H1 (cell line): ENCODE results near the gene DLAT. TPM values are rescaled to one million over a fixed set of nuclear protein-coding genes. Genes with fewer than 3 reads are reported as not detected.
"Not testable (repeated sequence)": the region's sequence is repeated elsewhere in the genome, so short reads cannot be mapped to it uniquely, and the experiment has no call there.

ENCODE experiments used
- CTCF ChIA-PET: fragments of 300-600 bp; sonication (Branson Sonifier 250); formaldehyde crosslinking; loops from one replicate; lab custom pipeline; 2021; ENCODE audit not compliant: partially characterized antibody; lab: Charles Lee
- POLR2A ChIA-PET: fragments of 300-600 bp; sonication (Branson Sonifier 250); formaldehyde crosslinking; loops from one replicate; lab custom pipeline; 2021; ENCODE audit warnings: inconsistent platforms; ENCODE audit not compliant: partially characterized antibody; lab: Charles Lee
- DNase-seq, 2 experiments: peaks; one replicate each; pipeline versions ENCODE4 v3.0.0 to v3.0.0-alpha.2; 2010 to 2022; ENCODE audit warnings: low spot score in 2 of 2, low read depth in 1 of 2, mixed read lengths in 1 of 2
- FAIRE-seq: peaks from 2 replicates; lab custom pipeline; 2011; peaks lifted over from hg19 to GRCh38; lab: Jason Lieb, UNC
- H2AFZ ChIP-seq: 2 replicates; pipeline ENCODE4 v1.8.1; 2012; ENCODE audit warnings: low read length, inconsistent platforms
- H2AK5ac ChIP-seq: 2 replicates; pipeline ENCODE4 v1.6.1; 2013; ENCODE audit warnings: low read depth, low read length
- H2BK120ac ChIP-seq: replicated peaks from 2 replicates; pipeline ENCODE3; 2013; ENCODE audit warnings: low read depth, low read length, inconsistent platforms
- H2BK12ac ChIP-seq: 2 replicates; pipeline ENCODE4 v1.6.1; 2013; ENCODE audit warnings: low read depth, low read length
- H2BK15ac ChIP-seq: 2 replicates; pipeline ENCODE4 v1.6.1; 2013; ENCODE audit warnings: low read length
- H2BK20ac ChIP-seq: 2 replicates; pipeline ENCODE4 v1.6.1; 2013; ENCODE audit warnings: low read length
- H2BK5ac ChIP-seq: 2 replicates; pipeline ENCODE4 v1.6.1; 2013; ENCODE audit warnings: low read depth, low read length
- H3K14ac ChIP-seq: 2 replicates; pipeline ENCODE4 v1.6.1; 2013; ENCODE audit warnings: inconsistent platforms; ENCODE audit not compliant: insufficient read length
- H3K18ac ChIP-seq: 2 replicates; pipeline ENCODE4 v1.6.1; 2013; ENCODE audit warnings: low read length; ENCODE audit errors: extremely low read depth
- H3K23ac ChIP-seq: 2 replicates; pipeline ENCODE4 v1.6.1; 2013; ENCODE audit warnings: inconsistent platforms; ENCODE audit not compliant: insufficient read length
- H3K23me2 ChIP-seq: 2 replicates; pipeline ENCODE4 v1.6.1; 2013; ENCODE audit warnings: low read depth, low read length
- H3K27ac ChIP-seq: 2 replicates; pipeline ENCODE4 v1.6.1; 2011; ENCODE audit warnings: low read depth, low read length, inconsistent platforms
- H3K27me3 ChIP-seq, 4 experiments: replicated peaks in 1 of 4; 1 replicate in 1 of 4; 2 replicates in 3 of 4; pipeline versions ENCODE4 v1.6.1 to v1.8.1; 2011 to 2013; ENCODE audit warnings: low read length in 3 of 4, mild to moderate bottlenecking in 3 of 4, inconsistent platforms in 2 of 4, mixed read lengths in 2 of 4, moderate library complexity in 1 of 4; ENCODE audit not compliant: control insufficient read depth in 3 of 4, insufficient read depth in 3 of 4; ENCODE audit errors: extremely low read depth in 1 of 4
- H3K36me3 ChIP-seq, 4 experiments: 2 replicates each; pipeline versions ENCODE4 v1.6.1 to v1.8.1; 2011 to 2013; ENCODE audit warnings: mild to moderate bottlenecking in 4 of 4, low read length in 3 of 4, moderate library complexity in 2 of 4, control low read depth in 1 of 4, inconsistent platforms in 1 of 4; ENCODE audit not compliant: insufficient read depth in 4 of 4, control insufficient read depth in 2 of 4
- H3K4ac ChIP-seq: replicated peaks from 2 replicates; pipeline ENCODE3; 2013; ENCODE audit warnings: low read length, low read depth, mixed read lengths, inconsistent platforms; ENCODE audit not compliant: insufficient read length
- H3K4me1 ChIP-seq, 4 experiments: replicated peaks in 1 of 4; 1 replicate in 1 of 4; 2 replicates in 3 of 4; pipeline versions ENCODE4 v1.6.1 to v1.8.1; 2011 to 2013; ENCODE audit warnings: low read length in 3 of 4, inconsistent platforms in 2 of 4, mixed read lengths in 1 of 4; ENCODE audit not compliant: insufficient read depth in 4 of 4, control insufficient read depth in 3 of 4
- H3K4me2 ChIP-seq, 2 experiments: 2 replicates each; pipeline versions ENCODE4 v1.6.1 to v1.8.1; 2011 to 2013; ENCODE audit warnings: low read depth in 2 of 2, low read length in 2 of 2, control low read depth in 1 of 2, inconsistent platforms in 1 of 2, mild to moderate bottlenecking in 1 of 2; ENCODE audit not compliant: insufficient read depth in 1 of 2
- H3K4me3 ChIP-seq, 4 experiments: fragments of 200-600, 300-600 bp in 1 of 4; sonication (generic), shearing (Covaris generic), sonication (Bioruptor Twin) in 1 of 4; 2 replicates each; pipeline versions ENCODE4 v1.5.1 to v1.8.1; 2011 to 2016; ENCODE audit warnings: low read length in 4 of 4, low read depth in 3 of 4, control low read depth in 2 of 4, inconsistent platforms in 2 of 4, mild to moderate bottlenecking in 2 of 4, mixed read lengths in 1 of 4, moderate library complexity in 1 of 4; ENCODE audit not compliant: insufficient read depth in 2 of 4; ENCODE audit errors: extremely low read depth in 1 of 4
- H3K56ac ChIP-seq: replicated peaks from 2 replicates; pipeline ENCODE3; 2013; ENCODE audit warnings: low read depth, mild to moderate bottlenecking, mixed read lengths, low read length, inconsistent platforms; ENCODE audit not compliant: insufficient read length
- H3K79me1 ChIP-seq: 2 replicates; pipeline ENCODE4 v1.6.1; 2013; ENCODE audit warnings: low read depth, low read length, control low read depth
- H3K79me2 ChIP-seq, 2 experiments: 2 replicates each; pipeline versions ENCODE4 v1.6.1 to v1.8.1; 2012 to 2013; ENCODE audit warnings: low read length in 2 of 2, mild to moderate bottlenecking in 2 of 2, inconsistent platforms in 1 of 2; ENCODE audit not compliant: insufficient read depth in 2 of 2, control insufficient read depth in 1 of 2
- H3K9ac ChIP-seq, 4 experiments: replicated peaks in 1 of 4; 1 replicate in 1 of 4; 2 replicates in 3 of 4; pipeline versions ENCODE4 v1.6.1 to v1.8.1; 2011 to 2013; ENCODE audit warnings: low read depth in 3 of 4, low read length in 3 of 4, control low read depth in 2 of 4, mild to moderate bottlenecking in 2 of 4, moderate library complexity in 2 of 4, inconsistent platforms in 1 of 4; ENCODE audit errors: extremely low read depth in 1 of 4
- H3K9me3 ChIP-seq, 2 experiments: 2 replicates each; pipeline versions ENCODE4 v1.6.1 to v1.8.1; 2012 to 2013; ENCODE audit warnings: mild to moderate bottlenecking in 2 of 2, moderate library complexity in 2 of 2, control low read depth in 1 of 2, inconsistent platforms in 1 of 2, low read depth in 1 of 2, low read length in 1 of 2, mixed read lengths in 1 of 2; ENCODE audit not compliant: insufficient read depth in 2 of 2
- H4K20me1 ChIP-seq, 2 experiments: replicated peaks in 1 of 2; 2 replicates each; pipeline versions ENCODE3 to v1.8.1; 2011 to 2013; ENCODE audit warnings: inconsistent platforms in 2 of 2, low read length in 2 of 2, mild to moderate bottlenecking in 1 of 2; ENCODE audit not compliant: insufficient read depth in 2 of 2, control insufficient read depth in 1 of 2
- H4K5ac ChIP-seq: 2 replicates; pipeline ENCODE4 v1.6.1; 2013; ENCODE audit warnings: low read length, low read depth, mixed read lengths, inconsistent platforms; ENCODE audit not compliant: insufficient read length
- H4K8ac ChIP-seq: 2 replicates; pipeline ENCODE4 v1.8.0; 2013; ENCODE audit warnings: mild to moderate bottlenecking, moderate library complexity, low read length, inconsistent platforms; ENCODE audit not compliant: insufficient read depth; ENCODE audit errors: extremely low read depth
- H4K91ac ChIP-seq: replicated peaks from 2 replicates; pipeline ENCODE3; 2013; ENCODE audit warnings: low read length, mixed read lengths, inconsistent platforms; ENCODE audit not compliant: insufficient read length
- WGBS, 2 experiments: shearing (Covaris generic) in 1 of 2; methylation state at CpG; one replicate each; pipeline versions ENCODE4 v1.1.6 to v1.1.7; 2013 to 2015; ENCODE audit warnings: low lambda C conversion rate in 2 of 2, mixed read lengths in 2 of 2, inconsistent platforms in 1 of 2, low coverage in 1 of 2, missing lambda C conversion rate in 1 of 2; ENCODE audit not compliant: insufficient replicate concordance in 2 of 2, insufficient coverage in 1 of 2, insufficient read length in 1 of 2; ENCODE audit errors: extremely low coverage in 1 of 2, missing lambda C conversion rate in 1 of 2; 5-methylcytosine and 5-hydroxymethylcytosine counted together
- polyA plus RNA-seq, 7 experiments: library from polyadenylated mRNA; depleted of rRNA in 3 of 7; stranded (reverse) in 5 of 7; unstranded in 2 of 7; fragments of >200 nt in 5 of 7; fragments of 200-250 nt in 2 of 7; gene quantifications; 1 replicate in 5 of 7; 2 replicates in 1 of 7; 4 replicates in 1 of 7; pipeline versions ENCODE4 v1.2.1 to v1.2.3, GENCODE V29; 2011 to 2013; ENCODE audit warnings: missing spikeins in 2 of 7, mixed read lengths in 2 of 7
- total RNA-seq: library from RNA; stranded (reverse); fragmentation: NEBNext Ultra II Directional; extraction: Animal tissue kit (Norgen Biotek cat#: 25700); gene quantifications from 2 replicates; pipeline ENCODE4 v1.2.1, GENCODE V29; 2021

Gene DLAT
- total and polyA plus RNA-seq, 2 of the 8 experiments (the other 6 are each of a cell fraction or from before 2014, with no cell fraction given) = 23.1 to 66.2 TPM

- H3K23me2 ChIP-seq, H3K4me3 ChIP-seq, H3K9ac ChIP-seq, H3K4me1 ChIP-seq, H4K5ac ChIP-seq, H2BK15ac ChIP-seq, H3K18ac ChIP-seq, H2AK5ac ChIP-seq, H3K27ac ChIP-seq, H3K4ac ChIP-seq, H4K8ac ChIP-seq, H3K27me3 ChIP-seq, DNase-seq, H2BK20ac ChIP-seq, POLR2A ChIA-PET, H3K56ac ChIP-seq, H4K91ac ChIP-seq, H3K79me1 ChIP-seq, CTCF ChIA-PET, H2AFZ ChIP-seq, H3K23ac ChIP-seq, FAIRE-seq, H2BK5ac ChIP-seq, H2BK120ac ChIP-seq, H4K20me1 ChIP-seq, H3K14ac ChIP-seq, H2BK12ac ChIP-seq, H3K9me3 ChIP-seq, H3K4me2 ChIP-seq: not testable (repeated sequence)
- Histone ChIP-seq H3K79me2 (peaks cover 5 to 10% of the 10 kb centered on the region in 2 experiments), H3K36me3 (peaks cover 13 to 36% (median 29%) of the 10 kb centered on the region in 4 experiments)
- 93% methylated on average over 11 of the region's 49 CpGs; no CpG with 5 or more reads in 1 of the 2 experiments for WGBS, 2 experiments
Observed at GRCh38 chr11:112026784-112027410, 1.7 kb downstream of the DLAT start.
